H9 (cell line): ENCODE data around the gene KDM4D. TPM values are rescaled to one million over a fixed set of nuclear protein-coding genes. Genes with fewer than 3 reads are reported as not detected.

ENCODE experiments used
- DNase-seq: peaks from one replicate; pipeline ENCODE4 v3.0.0-alpha.2; 2017
- H2AFZ ChIP-seq: one replicate; pipeline ENCODE4 v1.6.1; 2013; ENCODE audit warnings: mild to moderate bottlenecking, low read length, control low read depth, moderate library complexity
- H2AK5ac ChIP-seq: 2 replicates; pipeline ENCODE4 v1.6.1; 2013; ENCODE audit warnings: low read length, control low read depth, mixed read lengths; ENCODE audit not compliant: insufficient read length
- H2BK120ac ChIP-seq: one replicate; pipeline ENCODE4 v1.6.1; 2013; ENCODE audit warnings: low read depth, mild to moderate bottlenecking, low read length, control low read depth, inconsistent platforms; ENCODE audit not compliant: poor library complexity, severe bottlenecking
- H2BK12ac ChIP-seq: 2 replicates; pipeline ENCODE4 v1.6.1; 2013; ENCODE audit warnings: low read length, control low read depth, mixed read lengths, low read depth; ENCODE audit not compliant: insufficient read length
- H2BK15ac ChIP-seq: 2 replicates; pipeline ENCODE4 v1.6.1; 2013; ENCODE audit warnings: low read depth, low read length, control low read depth
- H2BK20ac ChIP-seq: one replicate; pipeline ENCODE4 v1.6.1; 2013; ENCODE audit warnings: low read depth, mild to moderate bottlenecking, low read length, control low read depth, inconsistent platforms; ENCODE audit not compliant: poor library complexity, severe bottlenecking
- H2BK5ac ChIP-seq: 2 replicates; pipeline ENCODE4 v1.6.1; 2013; ENCODE audit warnings: low read length, control low read depth, mixed read lengths; ENCODE audit not compliant: insufficient read length
- H3K14ac ChIP-seq: 2 replicates; pipeline ENCODE4 v1.6.1; 2013; ENCODE audit warnings: low read length, control low read depth; ENCODE audit not compliant: insufficient read depth
- H3K18ac ChIP-seq: 2 replicates; pipeline ENCODE4 v1.6.1; 2013; ENCODE audit warnings: low read depth, mild to moderate bottlenecking, mixed read lengths, low read length, control low read depth; ENCODE audit not compliant: insufficient read length
- H3K23ac ChIP-seq: 2 replicates; pipeline ENCODE4 v1.6.1; 2013; ENCODE audit warnings: low read length, control low read depth, mixed read lengths, low read depth; ENCODE audit not compliant: insufficient read length
- H3K23me2 ChIP-seq: 2 replicates; pipeline ENCODE4 v1.6.1; 2013; ENCODE audit warnings: low read depth, mild to moderate bottlenecking, mixed read lengths, low read length, control low read depth; ENCODE audit not compliant: insufficient read length, poor library complexity, severe bottlenecking
- H3K27ac ChIP-seq: 2 replicates; pipeline ENCODE4 v1.5.1; 2013; ENCODE audit warnings: low read length, control low read depth, mixed read lengths, low read depth; ENCODE audit not compliant: insufficient read length
- H3K27me3 ChIP-seq: 2 replicates; pipeline ENCODE4 v1.6.1; 2013; ENCODE audit warnings: low read length, control low read depth, inconsistent platforms; ENCODE audit not compliant: insufficient read depth
- H3K4ac ChIP-seq: 2 replicates; pipeline ENCODE4 v1.6.1; 2013; ENCODE audit warnings: low read depth, mild to moderate bottlenecking, control low read depth, inconsistent platforms, low read length, moderate library complexity
- H3K4me1 ChIP-seq: 2 replicates; pipeline ENCODE4 v1.6.1; 2013; ENCODE audit warnings: low read length, control low read depth, inconsistent platforms; ENCODE audit not compliant: insufficient read depth
- H3K4me2 ChIP-seq: 2 replicates; pipeline ENCODE4 v1.6.1; 2013; ENCODE audit warnings: low read length, control low read depth, mixed read lengths; ENCODE audit not compliant: insufficient read length, insufficient read depth
- H3K56ac ChIP-seq: 2 replicates; pipeline ENCODE4 v1.6.1; 2013; ENCODE audit warnings: low read depth, mild to moderate bottlenecking, mixed read lengths, low read length, control low read depth; ENCODE audit not compliant: insufficient read length
- H3K79me1 ChIP-seq: 2 replicates; pipeline ENCODE4 v1.6.1; 2013; ENCODE audit warnings: low read depth, mild to moderate bottlenecking, moderate library complexity, low read length, control low read depth, inconsistent platforms; ENCODE audit not compliant: insufficient read depth, poor library complexity, severe bottlenecking
- H3K79me2 ChIP-seq: 2 replicates; pipeline ENCODE4 v1.6.1; 2013; ENCODE audit warnings: low read length, control low read depth, inconsistent platforms; ENCODE audit not compliant: insufficient read depth
- H3K9ac ChIP-seq: 2 replicates; pipeline ENCODE4 v1.6.1; 2013; ENCODE audit warnings: low read length, control low read depth, mixed read lengths; ENCODE audit not compliant: insufficient read length; ENCODE audit errors: extremely low read depth
- H3K9me3 ChIP-seq: one replicate; pipeline ENCODE4 v1.6.1; 2013; ENCODE audit warnings: low read depth, low read length, inconsistent platforms; ENCODE audit not compliant: control insufficient read depth
- H3T11ph ChIP-seq: one replicate; pipeline ENCODE4 v1.6.1; 2013; ENCODE audit warnings: mild to moderate bottlenecking, low read length, control low read depth, inconsistent platforms
- H4K20me1 ChIP-seq: one replicate; pipeline ENCODE4 v1.6.1; 2013; ENCODE audit not compliant: control insufficient read depth, insufficient read length, insufficient read depth
- H4K5ac ChIP-seq: 2 replicates; pipeline ENCODE4 v1.6.1; 2013; ENCODE audit warnings: low read depth, mild to moderate bottlenecking, mixed read lengths, low read length, control low read depth; ENCODE audit not compliant: insufficient read length
- H4K8ac ChIP-seq: replicated peaks from 2 replicates; pipeline ENCODE4 v1.6.1; 2013; ENCODE audit warnings: low read length, control low read depth, mixed read lengths, low read depth; ENCODE audit not compliant: insufficient read length
- H4K91ac ChIP-seq: 2 replicates; pipeline ENCODE4 v1.6.1; 2013; ENCODE audit warnings: low read depth, mild to moderate bottlenecking, moderate library complexity, mixed read lengths, low read length, control low read depth; ENCODE audit not compliant: insufficient read length
- H3K27ac Mint-ChIP-seq, 3 experiments: 2 replicates in 2 of 3; 3 replicates in 1 of 3; pipeline ENCODE4 v1.8.0; 2020 to 2021; ENCODE audit warnings: mixed read lengths in 3 of 3, mild to moderate bottlenecking in 1 of 3, moderate library complexity in 1 of 3
- H3K27me3 Mint-ChIP-seq: 2 replicates; pipeline ENCODE4 v1.8.0; 2021; ENCODE audit warnings: low read depth, mild to moderate bottlenecking, moderate library complexity, mixed read lengths
- H3K36me3 Mint-ChIP-seq, 3 experiments: 2 replicates in 2 of 3; 3 replicates in 1 of 3; pipeline ENCODE4 v1.8.0; 2020 to 2021; ENCODE audit warnings: low read depth in 3 of 3, mixed read lengths in 3 of 3; ENCODE audit not compliant: insufficient read depth in 1 of 3
- H3K4me1 Mint-ChIP-seq, 2 experiments: 2 replicates each; pipeline ENCODE4 v1.8.0; 2020; ENCODE audit warnings: mixed read lengths in 2 of 2
- H3K4me3 Mint-ChIP-seq, 2 experiments: 2 replicates in 1 of 2; 3 replicates in 1 of 2; pipeline ENCODE4 v1.8.0; 2020 to 2021; ENCODE audit warnings: mild to moderate bottlenecking in 2 of 2, mixed read lengths in 2 of 2, moderate library complexity in 1 of 2
- H3K9me3 Mint-ChIP-seq, 2 experiments: 2 replicates in 1 of 2; 3 replicates in 1 of 2; pipeline ENCODE4 v1.8.0; 2020; ENCODE audit warnings: mild to moderate bottlenecking in 2 of 2, mixed read lengths in 2 of 2, moderate library complexity in 1 of 2
- WGBS: extraction: QIAGEN DNeasy Blood & Tissue Kit; methylation state at CpG from one replicate; pipeline ENCODE4 v1.1.7; 2013; ENCODE audit warnings: missing lambda C conversion rate, low lambda C conversion rate, mixed read lengths; ENCODE audit not compliant: insufficient read length; ENCODE audit errors: extremely low coverage; 5-methylcytosine and 5-hydroxymethylcytosine counted together
- total RNA-seq: library from RNA; stranded (reverse); gene quantifications from 2 replicates; pipeline ENCODE4 v1.2.1, GENCODE V29; 2021
- TF ChIP-seq, protein P1 (sequence below): fragments of 200-600 bp; sonication (generic); conservative IDR thresholded peaks from 3 replicates; pipeline ENCODE4 v1.8.0; 2021; ENCODE audit warnings: antibody characterized with exemption, mild to moderate bottlenecking

The KDM4D gene
- total RNA-seq, 1 experiment from 2014 or later, result 1.9 TPM

DNA sequence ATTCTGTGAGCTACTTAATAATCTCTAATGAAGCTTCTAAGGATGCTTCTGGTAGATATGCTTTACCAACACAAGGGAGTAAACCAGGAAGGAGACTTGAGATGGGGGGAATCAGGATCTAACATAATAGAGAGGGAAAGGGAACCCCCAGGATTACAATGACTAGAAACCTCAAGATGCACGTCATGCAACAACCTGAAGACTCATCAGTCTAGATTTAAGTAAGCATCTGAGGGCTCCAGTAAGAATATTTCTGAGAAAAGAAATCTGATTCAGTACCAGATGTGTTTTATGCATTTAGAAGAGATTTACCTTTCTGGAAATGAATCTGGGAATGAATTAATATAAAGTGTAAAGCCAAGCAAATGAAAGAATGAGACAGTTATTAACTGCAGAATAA, 15.2 kb downstream of the KDM4D start:
- Histone ChIP-seq H3K9ac (no peak overlapping the region), H4K20me1 (no peaks in the 10 kb centered on the region), H4K91ac (no peak overlapping the region), H3K4me1 (no peaks in the 10 kb centered on the region), H2BK12ac (no peak overlapping the region), H3K4me2 (no peak overlapping the region), H2AFZ (no peak overlapping the region), H4K5ac (no peak overlapping the region), H3K79me1 (no peaks in the 10 kb centered on the region), H4K8ac (no peak overlapping the region), H3K18ac (no peak overlapping the region), H2BK15ac (no peak overlapping the region), H3K56ac (no peak overlapping the region), H3K9me3 (no peaks in the 10 kb centered on the region), H2BK120ac (no peak overlapping the region), H3T11ph (no peak overlapping the region), H3K4ac (no peak overlapping the region), H3K23ac (no peak overlapping the region), H3K14ac (no peak overlapping the region), H3K23me2 (no peaks in the 10 kb centered on the region), H2BK5ac (no peak overlapping the region), H3K27ac (no peak overlapping the region), H3K79me2 (no peaks in the 10 kb centered on the region), H2BK20ac (no peak overlapping the region), H3K27me3 (no peaks in the 10 kb centered on the region), H2AK5ac (no peak overlapping the region)
- H3K4me3 Mint-ChIP-seq, result no peak overlapping the region
- peaks cover 0 to 3% of the 10 kb centered on the region in 2 experiments; a peak in 1 of 5 replicates for H3K9me3 Mint-ChIP-seq
- H3K27ac Mint-ChIP-seq, result no peak overlapping the region
- H3K4me1 Mint-ChIP-seq, result no peaks in the 10 kb centered on the region; a peak in 1 of 4 replicates
- peaks cover 40% of the 10 kb centered on the region for H3K27me3 Mint-ChIP-seq
- no CpG with 5 or more reads among the region's 1 CpG for WGBS
- no peaks in the 10 kb centered on the region; a peak in 1 of 7 replicates for H3K36me3 Mint-ChIP-seq
- DNase-seq, result no peak
- TF ChIP-seq, protein P1, sequence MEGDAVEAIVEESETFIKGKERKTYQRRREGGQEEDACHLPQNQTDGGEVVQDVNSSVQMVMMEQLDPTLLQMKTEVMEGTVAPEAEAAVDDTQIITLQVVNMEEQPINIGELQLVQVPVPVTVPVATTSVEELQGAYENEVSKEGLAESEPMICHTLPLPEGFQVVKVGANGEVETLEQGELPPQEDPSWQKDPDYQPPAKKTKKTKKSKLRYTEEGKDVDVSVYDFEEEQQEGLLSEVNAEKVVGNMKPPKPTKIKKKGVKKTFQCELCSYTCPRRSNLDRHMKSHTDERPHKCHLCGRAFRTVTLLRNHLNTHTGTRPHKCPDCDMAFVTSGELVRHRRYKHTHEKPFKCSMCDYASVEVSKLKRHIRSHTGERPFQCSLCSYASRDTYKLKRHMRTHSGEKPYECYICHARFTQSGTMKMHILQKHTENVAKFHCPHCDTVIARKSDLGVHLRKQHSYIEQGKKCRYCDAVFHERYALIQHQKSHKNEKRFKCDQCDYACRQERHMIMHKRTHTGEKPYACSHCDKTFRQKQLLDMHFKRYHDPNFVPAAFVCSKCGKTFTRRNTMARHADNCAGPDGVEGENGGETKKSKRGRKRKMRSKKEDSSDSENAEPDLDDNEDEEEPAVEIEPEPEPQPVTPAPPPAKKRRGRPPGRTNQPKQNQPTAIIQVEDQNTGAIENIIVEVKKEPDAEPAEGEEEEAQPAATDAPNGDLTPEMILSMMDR, result no peak
